Right cardiac atrium (tissue), 5 donors: ENCODE measurements around the gene DPP4. TPM values are rescaled to one million over a fixed set of nuclear protein-coding genes. Genes with fewer than 3 reads are reported as not detected.

ENCODE experiments used
- ATAC-seq, 2 donors: fragments of 200-7000 bp; cut with Tn5 transposase; one replicate each; pipeline versions ENCODE4 v1.8.0 to v1.9.1; 2020; ENCODE audit warnings: moderate library complexity in 2 of 2, mild to moderate bottlenecking in 1 of 2
- DNase-seq, 3 donors: peaks; one replicate each; pipeline ENCODE4 v3.0.0-alpha.2; 2020
- H3K27ac ChIP-seq: one replicate; pipeline ENCODE4 v1.5.1; 2013; ENCODE audit warnings: mild to moderate bottlenecking, low read length, control low read depth, moderate library complexity
- H3K27me3 ChIP-seq: one replicate; pipeline ENCODE4 v1.6.1; 2013; ENCODE audit not compliant: control insufficient read depth, insufficient read depth
- H3K4me1 ChIP-seq: one replicate; pipeline ENCODE4 v1.6.1; 2013; ENCODE audit warnings: low read length; ENCODE audit not compliant: control insufficient read depth, insufficient read depth
- H3K4me3 ChIP-seq: one replicate; pipeline ENCODE4 v1.5.1; 2013; ENCODE audit warnings: low read length, control low read depth
- H3K9me3 ChIP-seq: one replicate; pipeline ENCODE4 v1.6.1; 2013; ENCODE audit warnings: low read length; ENCODE audit not compliant: control insufficient read depth
- WGBS: extraction: QIAGEN DNeasy Blood & Tissue Kit; methylation state at CpG from one replicate; pipeline ENCODE4 v1.1.7; 2013; 5-methylcytosine and 5-hydroxymethylcytosine counted together
- intact Hi-C, 4 donors: fragments of 100-400 bp; cut with DNase I; formaldehyde crosslinking; loops; one replicate each; pipeline versions ENCODE4 v1.11.0 to v1.14.0; 2022 to 2023
- polyA plus RNA-seq: library from polyadenylated mRNA; stranded (reverse); fragments of 200-250 nt; gene quantifications from one replicate; pipeline ENCODE4 v1.2.3, GENCODE V29; 2013
- total RNA-seq, 4 donors: library from RNA; stranded (reverse); fragmentation: NEBNext Ultra II Directional; extraction: Animal tissue kit (Norgen Biotek cat#: 25700); gene quantifications; one replicate each; pipeline ENCODE4 v1.2.1, GENCODE V29; 2021
- donor health status: healthy with polysubstance abuse.
- donor health status: DM: no; HTN: yes; CAD: no.
- donor health status: DM: no; HTN: no; CAD: no.
- donor health status: DM: no; HTN: yes; CAD: no; lungs with severe emphysema.
- donor health status: DM: yes; HTN: yes; CAD: no.

The DPP4 gene
- total and polyA plus RNA-seq, 5 donors, result 0.52 to 0.77 (median 0.56) TPM

- ATAC-seq (no peak), DNase-seq (no peak)
- Histone ChIP-seq H3K27me3 (no peaks in the 10 kb centered on the region), H3K4me1 (no peaks in the 10 kb centered on the region), H3K27ac (no peak overlapping the region), H3K9me3 (no peaks in the 10 kb centered on the region), H3K4me3 (no peak overlapping the region)
- intact Hi-C loops, result no loop called here
- 83% methylated on average over 4 of the region's 4 CpGs for WGBS
These were observed 4.6 kb downstream of the DPP4 start for GRCh38 chr2:162069267-162069903.

GRCh38 chr2:162067596-162067995 is 6.4 kb downstream of the DPP4 start:
- no peak for DNase-seq
- no peak overlapping the region for H3K27ac ChIP-seq
- no peak overlapping the region for H3K4me3 ChIP-seq
- no peaks in the 10 kb centered on the region for H3K27me3 ChIP-seq
- WGBS, result 79% methylated on average over 1 of the region's 1 CpG
- intact Hi-C loops, result no loop called here
- no peaks in the 10 kb centered on the region for H3K9me3 ChIP-seq
- no peaks in the 10 kb centered on the region for H3K4me1 ChIP-seq
- no peak for ATAC-seq

GRCh38 chr2:162065767-162066166 is 8.2 kb downstream of the DPP4 start:
- DNase-seq (no peak), ATAC-seq (no peak)
- intact Hi-C loops, result no loop called here

GRCh38 chr2:162063899-162064298 is 10.1 kb downstream of the DPP4 start:
- no peak for ATAC-seq
- Histone ChIP-seq H3K27me3 (no peaks in the 10 kb centered on the region), H3K4me3 (no peak overlapping the region), H3K27ac (no peak overlapping the region), H3K9me3 (no peaks in the 10 kb centered on the region), H3K4me1 (no peaks in the 10 kb centered on the region)
- intact Hi-C loops, result no loop called here
- 79% methylated on average over 3 of the region's 3 CpGs for WGBS
- no peak for DNase-seq

More at GRCh38 chr2:162065767-162066166, 8.2 kb downstream of the DPP4 start:
- H3K27me3 ChIP-seq, result no peaks in the 10 kb centered on the region
- H3K4me1 ChIP-seq, result no peaks in the 10 kb centered on the region
- no peak overlapping the region for H3K4me3 ChIP-seq
- no peaks in the 10 kb centered on the region for H3K9me3 ChIP-seq
- no peak overlapping the region for H3K27ac ChIP-seq

- Histone ChIP-seq H3K4me3 (no peak overlapping the region), H3K27me3 (no peaks in the 10 kb centered on the region), H3K27ac (no peak overlapping the region), H3K4me1 (no peaks in the 10 kb centered on the region), H3K9me3 (no peaks in the 10 kb centered on the region)
- ATAC-seq (no peak), DNase-seq (no peak)
- intact Hi-C loops, result no loop called here
- WGBS, result 72% methylated on average over 2 of the region's 2 CpGs
These were observed 10.7 kb downstream of the DPP4 start for GRCh38 chr2:162063281-162063680.

GRCh38 chr2:162062559-162062958 is 11.5 kb downstream of the DPP4 start:
- Histone ChIP-seq H3K4me3 (no peak overlapping the region), H3K27ac (no peak overlapping the region), H3K27me3 (no peaks in the 10 kb centered on the region), H3K9me3 (no peaks in the 10 kb centered on the region), H3K4me1 (no peaks in the 10 kb centered on the region)
- ATAC-seq (no peak), DNase-seq (no peak)
- intact Hi-C loops, result no loop called here
- WGBS, result 95% methylated on average over 2 of the region's 2 CpGs

GRCh38 chr2:162061021-162061420 is 13.0 kb downstream of the DPP4 start:
- H3K9me3 ChIP-seq, result no peaks in the 10 kb centered on the region
- H3K4me3 ChIP-seq, result no peak overlapping the region
- intact Hi-C loops, result no loop called here
- no peaks in the 10 kb centered on the region for H3K4me1 ChIP-seq
- DNase-seq (no peak), ATAC-seq (no peak)
- H3K27ac ChIP-seq, result no peak overlapping the region
- no peaks in the 10 kb centered on the region for H3K27me3 ChIP-seq
- WGBS, result 94% methylated on average over 2 of the region's 2 CpGs

- Histone ChIP-seq H3K27me3 (no peaks in the 10 kb centered on the region), H3K4me3 (no peak overlapping the region), H3K4me1 (no peaks in the 10 kb centered on the region), H3K9me3 (no peaks in the 10 kb centered on the region), H3K27ac (no peak overlapping the region)
- ATAC-seq, result no peak
- intact Hi-C loops, result no loop called here
- no peak for DNase-seq
- WGBS, result 66% methylated on average over 2 of the region's 2 CpGs
These were observed 13.5 kb downstream of the DPP4 start for GRCh38 chr2:162060532-162060931.

- intact Hi-C loops, result no loop called here
- DNase-seq (no peak), ATAC-seq (no peak)
- no peak overlapping the region for H3K27ac ChIP-seq
- no peak overlapping the region for H3K4me3 ChIP-seq
- no peaks in the 10 kb centered on the region for H3K4me1 ChIP-seq
- H3K9me3 ChIP-seq, result no peaks in the 10 kb centered on the region
- 77% methylated on average over 8 of the region's 8 CpGs for WGBS
- no peaks in the 10 kb centered on the region for H3K27me3 ChIP-seq
These were observed 14.9 kb downstream of the DPP4 start for GRCh38 chr2:162058973-162059668.

- Histone ChIP-seq H3K27me3 (no peaks in the 10 kb centered on the region), H3K4me1 (no peaks in the 10 kb centered on the region), H3K9me3 (no peaks in the 10 kb centered on the region), H3K27ac (no peak overlapping the region), H3K4me3 (no peak overlapping the region)
- 82% methylated on average over 1 of the region's 1 CpG for WGBS
- intact Hi-C loops, result no loop called here
- no peak for DNase-seq
- ATAC-seq, result no peak
These were observed 16.6 kb downstream of the DPP4 start for GRCh38 chr2:162057426-162057825.

GRCh38 chr2:162056796-162057399 is 17.1 kb downstream of the DPP4 start:
- Histone ChIP-seq H3K4me1 (no peaks in the 10 kb centered on the region), H3K9me3 (no peaks in the 10 kb centered on the region), H3K4me3 (no peak overlapping the region), H3K27me3 (no peaks in the 10 kb centered on the region), H3K27ac (no peak overlapping the region)
- intact Hi-C loops, result no loop called here
- 85% methylated on average over 2 of the region's 2 CpGs for WGBS
- DNase-seq, result no peak
- no peak for ATAC-seq
